HepG2 (cell line): ENCODE data around the gene EXOC3L4. TPM values are rescaled to one million over a fixed set of nuclear protein-coding genes. Genes with fewer than 3 reads are reported as not detected.
A peak's percentile ranks its signal among the peaks of the same experiment; 100 is the strongest.

Source experiments
- ETV5 ChIP-seq: IDR thresholded peaks from 2 replicates; pipeline ENCODE4 v1.6.1; 2018; ENCODE audit warnings: missing biosample characterization, missing genetic modification reagents, inconsistent platforms, borderline replicate concordance
- IRF2 ChIP-seq: IDR thresholded peaks from 2 replicates; pipeline ENCODE4 v1.6.1; 2018; ENCODE audit warnings: missing genetic modification reagents, missing compliant biosample characterization
- MAFF ChIP-seq: IDR thresholded peaks from 2 replicates; pipeline ENCODE4 v1.6.1; 2011; ENCODE audit warnings: low read depth, low read length, improper control_type of control experiment
- NFKB2 ChIP-seq: sonication (generic); formaldehyde crosslinking; IDR thresholded peaks from 2 replicates; pipeline ENCODE4 v1.4.0; 2020; ENCODE audit warnings: missing genetic modification reagents, borderline replicate concordance
- SAP130 ChIP-seq: IDR thresholded peaks from 2 replicates; pipeline ENCODE4 v1.6.1; 2016; ENCODE audit warnings: low read depth
- SMAD9 ChIP-seq: sonication (generic); formaldehyde crosslinking; IDR thresholded peaks from 2 replicates; pipeline ENCODE4 v1.5.1; 2020; ENCODE audit warnings: mild to moderate bottlenecking, missing genetic modification reagents
- TARDBP ChIP-seq: sonication (generic); formaldehyde crosslinking; IDR thresholded peaks from 2 replicates; pipeline ENCODE4 v1.8.0; 2022; ENCODE audit warnings: mild to moderate bottlenecking, missing genetic modification reagents
- TSC22D2 ChIP-seq: sonication (generic); formaldehyde crosslinking; IDR thresholded peaks from 2 replicates; pipeline ENCODE4 v1.5.1; 2020; ENCODE audit warnings: missing genetic modification reagents, mild to moderate bottlenecking, borderline replicate concordance
- ZNF326 ChIP-seq: sonication (generic); formaldehyde crosslinking; IDR thresholded peaks from 2 replicates; pipeline ENCODE4 v1.4.0; 2020; ENCODE audit warnings: missing genetic modification reagents, borderline replicate concordance
- ZNF816 ChIP-seq: sonication (generic); formaldehyde crosslinking; IDR thresholded peaks from 2 replicates; pipeline ENCODE4 v1.8.0; 2022; ENCODE audit warnings: missing genetic modification reagents, mild to moderate bottlenecking, borderline replicate concordance
- polyA plus RNA-seq, 8 experiments: library from polyadenylated mRNA; depleted of rRNA in 3 of 8; stranded (reverse) in 7 of 8; unstranded in 1 of 8; fragments of >200 nt; fragmentation: Illumina TruSeq in 4 of 8; extraction: Trizol in 4 of 8; gene quantifications; 2 replicates each; pipeline versions ENCODE4 v1.2.1 to v1.2.3, GENCODE V29; 2011 to 2016; ENCODE audit warnings: low read depth in 4 of 8, missing spikeins in 1 of 8, mixed read lengths in 1 of 8; ENCODE audit not compliant: insufficient read depth in 1 of 8
- total RNA-seq, 5 experiments: library from RNA; depleted of rRNA; stranded (reverse); fragments of >200 nt; fragmentation: Illumina TruSeq; extraction: Trizol; gene quantifications; 2 replicates each; pipeline ENCODE4 v1.2.3, GENCODE V29; 2016; ENCODE audit warnings: low read depth in 1 of 5
- TF ChIP-seq, protein P1 (sequence below): sonication (generic); formaldehyde crosslinking; IDR thresholded peaks from 2 replicates; pipeline ENCODE4 v1.9.0; 2021; ENCODE audit warnings: mild to moderate bottlenecking, missing genetic modification reagents
- TF ChIP-seq, protein P2 (sequence below): sonication (generic); formaldehyde crosslinking; IDR thresholded peaks from 2 replicates; pipeline ENCODE4; 2020; ENCODE audit warnings: missing genetic modification reagents, mild to moderate bottlenecking, borderline replicate concordance
- TF ChIP-seq, protein P3 (sequence below): IDR thresholded peaks from 2 replicates; pipeline ENCODE4 v1.6.1; 2016; ENCODE audit warnings: low read depth
- TF ChIP-seq, protein P4 (sequence below): sonication (generic); formaldehyde crosslinking; IDR thresholded peaks from 2 replicates; pipeline ENCODE4 v1.4.0; 2020; ENCODE audit warnings: missing genetic modification reagents
- TF ChIP-seq, protein P5 (sequence below): sonication (generic); formaldehyde crosslinking; IDR thresholded peaks from 2 replicates; pipeline ENCODE4 v1.5.0; 2020; ENCODE audit warnings: mild to moderate bottlenecking, missing genetic modification reagents, moderate library complexity

Gene EXOC3L4
- total and polyA plus RNA-seq, 2 of the 13 experiments (the other 11 are each of a cell fraction or from before 2014, with no cell fraction given), result 11.8 to 27.0 TPM

DNA sequence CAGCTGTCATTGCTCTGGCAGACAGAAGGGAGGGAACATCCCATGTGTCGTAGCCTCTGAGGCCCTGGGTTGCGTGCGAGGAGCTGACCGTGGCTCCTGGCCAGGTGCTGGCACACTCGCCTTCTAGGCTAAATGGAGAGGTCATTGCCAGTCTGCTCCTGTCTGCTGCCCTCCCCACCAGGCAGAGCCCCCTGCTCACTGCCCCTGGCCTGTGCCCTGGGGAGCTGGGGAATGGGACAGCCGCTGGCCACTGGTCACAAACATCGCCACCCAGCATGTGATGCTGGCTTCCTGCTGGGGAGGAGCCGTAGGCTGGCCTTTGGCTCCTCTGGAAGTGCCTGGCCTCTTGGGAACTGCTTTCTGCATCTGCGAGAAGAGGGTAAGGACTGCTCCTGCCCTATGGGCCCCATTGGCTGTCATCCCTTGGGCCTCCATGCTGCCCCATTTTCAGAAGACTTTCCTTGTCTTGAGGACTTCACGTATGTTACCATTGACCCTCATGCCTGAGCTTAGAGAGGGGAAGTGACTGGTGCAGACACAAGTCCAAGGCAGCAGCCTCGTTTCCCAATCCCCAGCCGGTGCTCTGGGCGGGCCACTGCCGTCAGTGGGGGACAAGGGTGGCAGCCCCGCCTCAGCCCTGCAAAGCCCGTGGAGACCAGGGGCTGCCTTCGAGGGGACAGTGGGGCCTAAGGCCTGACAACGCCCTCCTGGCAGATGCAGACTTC, 26.8 kb downstream of the EXOC3L4 start (continued):
- TF ChIP-seq, protein P1, sequence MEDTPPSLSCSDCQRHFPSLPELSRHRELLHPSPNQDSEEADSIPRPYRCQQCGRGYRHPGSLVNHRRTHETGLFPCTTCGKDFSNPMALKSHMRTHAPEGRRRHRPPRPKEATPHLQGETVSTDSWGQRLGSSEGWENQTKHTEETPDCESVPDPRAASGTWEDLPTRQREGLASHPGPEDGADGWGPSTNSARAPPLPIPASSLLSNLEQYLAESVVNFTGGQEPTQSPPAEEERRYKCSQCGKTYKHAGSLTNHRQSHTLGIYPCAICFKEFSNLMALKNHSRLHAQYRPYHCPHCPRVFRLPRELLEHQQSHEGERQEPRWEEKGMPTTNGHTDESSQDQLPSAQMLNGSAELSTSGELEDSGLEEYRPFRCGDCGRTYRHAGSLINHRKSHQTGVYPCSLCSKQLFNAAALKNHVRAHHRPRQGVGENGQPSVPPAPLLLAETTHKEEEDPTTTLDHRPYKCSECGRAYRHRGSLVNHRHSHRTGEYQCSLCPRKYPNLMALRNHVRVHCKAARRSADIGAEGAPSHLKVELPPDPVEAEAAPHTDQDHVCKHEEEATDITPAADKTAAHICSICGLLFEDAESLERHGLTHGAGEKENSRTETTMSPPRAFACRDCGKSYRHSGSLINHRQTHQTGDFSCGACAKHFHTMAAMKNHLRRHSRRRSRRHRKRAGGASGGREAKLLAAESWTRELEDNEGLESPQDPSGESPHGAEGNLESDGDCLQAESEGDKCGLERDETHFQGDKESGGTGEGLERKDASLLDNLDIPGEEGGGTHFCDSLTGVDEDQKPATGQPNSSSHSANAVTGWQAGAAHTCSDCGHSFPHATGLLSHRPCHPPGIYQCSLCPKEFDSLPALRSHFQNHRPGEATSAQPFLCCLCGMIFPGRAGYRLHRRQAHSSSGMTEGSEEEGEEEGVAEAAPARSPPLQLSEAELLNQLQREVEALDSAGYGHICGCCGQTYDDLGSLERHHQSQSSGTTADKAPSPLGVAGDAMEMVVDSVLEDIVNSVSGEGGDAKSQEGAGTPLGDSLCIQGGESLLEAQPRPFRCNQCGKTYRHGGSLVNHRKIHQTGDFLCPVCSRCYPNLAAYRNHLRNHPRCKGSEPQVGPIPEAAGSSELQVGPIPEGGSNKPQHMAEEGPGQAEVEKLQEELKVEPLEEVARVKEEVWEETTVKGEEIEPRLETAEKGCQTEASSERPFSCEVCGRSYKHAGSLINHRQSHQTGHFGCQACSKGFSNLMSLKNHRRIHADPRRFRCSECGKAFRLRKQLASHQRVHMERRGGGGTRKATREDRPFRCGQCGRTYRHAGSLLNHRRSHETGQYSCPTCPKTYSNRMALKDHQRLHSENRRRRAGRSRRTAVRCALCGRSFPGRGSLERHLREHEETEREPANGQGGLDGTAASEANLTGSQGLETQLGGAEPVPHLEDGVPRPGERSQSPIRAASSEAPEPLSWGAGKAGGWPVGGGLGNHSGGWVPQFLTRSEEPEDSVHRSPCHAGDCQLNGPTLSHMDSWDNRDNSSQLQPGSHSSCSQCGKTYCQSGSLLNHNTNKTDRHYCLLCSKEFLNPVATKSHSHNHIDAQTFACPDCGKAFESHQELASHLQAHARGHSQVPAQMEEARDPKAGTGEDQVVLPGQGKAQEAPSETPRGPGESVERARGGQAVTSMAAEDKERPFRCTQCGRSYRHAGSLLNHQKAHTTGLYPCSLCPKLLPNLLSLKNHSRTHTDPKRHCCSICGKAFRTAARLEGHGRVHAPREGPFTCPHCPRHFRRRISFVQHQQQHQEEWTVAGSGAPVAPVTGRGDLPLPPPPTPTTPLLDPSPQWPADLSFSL (CRISPR knock-in tag), result no peak
- TF ChIP-seq SMAD9 (CRISPR knock-in tag), result no peak
- TF ChIP-seq, protein P2, sequence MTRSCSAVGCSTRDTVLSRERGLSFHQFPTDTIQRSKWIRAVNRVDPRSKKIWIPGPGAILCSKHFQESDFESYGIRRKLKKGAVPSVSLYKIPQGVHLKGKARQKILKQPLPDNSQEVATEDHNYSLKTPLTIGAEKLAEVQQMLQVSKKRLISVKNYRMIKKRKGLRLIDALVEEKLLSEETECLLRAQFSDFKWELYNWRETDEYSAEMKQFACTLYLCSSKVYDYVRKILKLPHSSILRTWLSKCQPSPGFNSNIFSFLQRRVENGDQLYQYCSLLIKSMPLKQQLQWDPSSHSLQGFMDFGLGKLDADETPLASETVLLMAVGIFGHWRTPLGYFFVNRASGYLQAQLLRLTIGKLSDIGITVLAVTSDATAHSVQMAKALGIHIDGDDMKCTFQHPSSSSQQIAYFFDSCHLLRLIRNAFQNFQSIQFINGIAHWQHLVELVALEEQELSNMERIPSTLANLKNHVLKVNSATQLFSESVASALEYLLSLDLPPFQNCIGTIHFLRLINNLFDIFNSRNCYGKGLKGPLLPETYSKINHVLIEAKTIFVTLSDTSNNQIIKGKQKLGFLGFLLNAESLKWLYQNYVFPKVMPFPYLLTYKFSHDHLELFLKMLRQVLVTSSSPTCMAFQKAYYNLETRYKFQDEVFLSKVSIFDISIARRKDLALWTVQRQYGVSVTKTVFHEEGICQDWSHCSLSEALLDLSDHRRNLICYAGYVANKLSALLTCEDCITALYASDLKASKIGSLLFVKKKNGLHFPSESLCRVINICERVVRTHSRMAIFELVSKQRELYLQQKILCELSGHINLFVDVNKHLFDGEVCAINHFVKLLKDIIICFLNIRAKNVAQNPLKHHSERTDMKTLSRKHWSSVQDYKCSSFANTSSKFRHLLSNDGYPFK (CRISPR knock-in tag), result no peak
- TF ChIP-seq, protein P3, sequence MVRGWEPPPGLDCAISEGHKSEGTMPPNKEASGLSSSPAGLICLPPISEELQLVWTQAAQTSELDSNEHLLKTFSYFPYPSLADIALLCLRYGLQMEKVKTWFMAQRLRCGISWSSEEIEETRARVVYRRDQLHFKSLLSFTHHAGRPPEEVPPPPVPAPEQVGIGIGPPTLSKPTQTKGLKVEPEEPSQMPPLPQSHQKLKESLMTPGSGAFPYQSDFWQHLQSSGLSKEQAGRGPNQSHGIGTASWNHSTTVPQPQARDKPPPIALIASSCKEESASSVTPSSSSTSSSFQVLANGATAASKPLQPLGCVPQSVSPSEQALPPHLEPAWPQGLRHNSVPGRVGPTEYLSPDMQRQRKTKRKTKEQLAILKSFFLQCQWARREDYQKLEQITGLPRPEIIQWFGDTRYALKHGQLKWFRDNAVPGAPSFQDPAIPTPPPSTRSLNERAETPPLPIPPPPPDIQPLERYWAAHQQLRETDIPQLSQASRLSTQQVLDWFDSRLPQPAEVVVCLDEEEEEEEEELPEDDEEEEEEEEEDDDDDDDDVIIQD (CRISPR knock-in tag), result no peak
- TF ChIP-seq ZNF326 (CRISPR knock-in tag), result no peak
- no peak for TF ChIP-seq TSC22D2 (CRISPR knock-in tag)
- peak; percentile 36; the same call in 1 of the 2 replicates for TF ChIP-seq NFKB2 (CRISPR knock-in tag)
- no peak for TF ChIP-seq ZNF816 (CRISPR knock-in tag)
- peak; percentile 51; the same call in 1 of the 2 replicates for TF ChIP-seq ETV5 (CRISPR knock-in tag)
- no peak for TF ChIP-seq MAFF
- TF ChIP-seq, protein P4, sequence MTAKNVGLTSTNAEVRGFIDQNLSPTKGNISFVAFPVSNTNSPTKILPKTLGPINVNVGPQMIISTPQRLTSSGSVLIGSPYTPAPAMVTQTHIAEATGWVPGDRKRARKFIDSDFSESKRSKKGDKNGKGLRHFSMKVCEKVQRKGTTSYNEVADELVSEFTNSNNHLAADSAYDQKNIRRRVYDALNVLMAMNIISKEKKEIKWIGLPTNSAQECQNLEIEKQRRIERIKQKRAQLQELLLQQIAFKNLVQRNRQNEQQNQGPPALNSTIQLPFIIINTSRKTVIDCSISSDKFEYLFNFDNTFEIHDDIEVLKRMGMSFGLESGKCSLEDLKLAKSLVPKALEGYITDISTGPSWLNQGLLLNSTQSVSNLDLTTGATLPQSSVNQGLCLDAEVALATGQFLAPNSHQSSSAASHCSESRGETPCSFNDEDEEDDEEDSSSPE (CRISPR knock-in tag), result no peak
- TF ChIP-seq TARDBP (CRISPR knock-in tag), result no peak
- TF ChIP-seq, protein P5, sequence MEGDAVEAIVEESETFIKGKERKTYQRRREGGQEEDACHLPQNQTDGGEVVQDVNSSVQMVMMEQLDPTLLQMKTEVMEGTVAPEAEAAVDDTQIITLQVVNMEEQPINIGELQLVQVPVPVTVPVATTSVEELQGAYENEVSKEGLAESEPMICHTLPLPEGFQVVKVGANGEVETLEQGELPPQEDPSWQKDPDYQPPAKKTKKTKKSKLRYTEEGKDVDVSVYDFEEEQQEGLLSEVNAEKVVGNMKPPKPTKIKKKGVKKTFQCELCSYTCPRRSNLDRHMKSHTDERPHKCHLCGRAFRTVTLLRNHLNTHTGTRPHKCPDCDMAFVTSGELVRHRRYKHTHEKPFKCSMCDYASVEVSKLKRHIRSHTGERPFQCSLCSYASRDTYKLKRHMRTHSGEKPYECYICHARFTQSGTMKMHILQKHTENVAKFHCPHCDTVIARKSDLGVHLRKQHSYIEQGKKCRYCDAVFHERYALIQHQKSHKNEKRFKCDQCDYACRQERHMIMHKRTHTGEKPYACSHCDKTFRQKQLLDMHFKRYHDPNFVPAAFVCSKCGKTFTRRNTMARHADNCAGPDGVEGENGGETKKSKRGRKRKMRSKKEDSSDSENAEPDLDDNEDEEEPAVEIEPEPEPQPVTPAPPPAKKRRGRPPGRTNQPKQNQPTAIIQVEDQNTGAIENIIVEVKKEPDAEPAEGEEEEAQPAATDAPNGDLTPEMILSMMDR (CRISPR knock-in tag), result peak; percentile 8; the same call in 1 of the 2 replicates
- peak; percentile 47 for TF ChIP-seq SAP130 (CRISPR knock-in tag)
- TF ChIP-seq IRF2, result no peak
